Activated CD4-positive, alpha-beta T cell treated with anti-CD3 and anti-CD28 coated beads for 4 hours (primary cell): ENCODE results near the gene PRAMEF18.
"Not testable (repeated sequence)": the region's sequence is repeated elsewhere in the genome, so short reads cannot be mapped to it uniquely, and the experiment has no call there.

ENCODE experiments used
- DNase-seq, 2 donors: peaks; one replicate each; pipeline ENCODE4 v3.0.0-alpha.2; 2020

PRAMEF18 gene

GRCh38 chr1:13201309-13201708 lies 24.6 kb downstream of the PRAMEF18 start, which contains the start of gene PRAMEF13:
Gene PRAMEF13, minus strand, starts transcription at chr1:13201409. Its CDS starts 1,820 bp downstream, at chr1:13199589.
- DNase-seq, result not testable (repeated sequence)
